Activated B cell treated with CpG ODN at 0.5 μM for 24 hours (primary cell): ENCODE data around the gene FOXM1. TPM values are rescaled to one million over a fixed set of nuclear protein-coding genes. Genes with fewer than 3 reads are reported as not detected.

Experiments
- ATAC-seq: fragments of 200-7000 bp; cut with Tn5 transposase; one replicate; pipeline ENCODE4 v1.10.0; 2021; ENCODE audit warnings: low read depth, mild to moderate bottlenecking, moderate library complexity
- CTCF ChIA-PET: fragments of 350-600 bp; sonication (Branson Sonifier 250); formaldehyde crosslinking; loops from one replicate; lab custom pipeline; 2021; ENCODE audit warnings: antibody characterized with exemption; lab: Charles Lee
- POLR2A ChIA-PET: fragments of 350-600 bp; sonication (Branson Sonifier 250); formaldehyde crosslinking; loops from one replicate; lab custom pipeline; 2021; ENCODE audit warnings: antibody characterized with exemption; lab: Charles Lee
- DNase-seq: peaks from one replicate; pipeline ENCODE4 v3.0.0; 2022
- H3K27ac Mint-ChIP-seq: one replicate; pipeline ENCODE4 v1.8.0; 2020; ENCODE audit warnings: mixed read lengths
- H3K27me3 Mint-ChIP-seq: one replicate; pipeline ENCODE4 v1.8.0; 2021; ENCODE audit warnings: mixed read lengths
- H3K36me3 Mint-ChIP-seq: one replicate; pipeline ENCODE4 v1.8.0; 2021; ENCODE audit warnings: low read depth, mixed read lengths
- H3K4me1 Mint-ChIP-seq: one replicate; pipeline ENCODE4 v1.8.0; 2021; ENCODE audit warnings: mixed read lengths
- H3K4me3 Mint-ChIP-seq: one replicate; pipeline ENCODE4 v1.8.0; 2020; ENCODE audit warnings: mild to moderate bottlenecking, mixed read lengths
- H3K9me3 Mint-ChIP-seq: one replicate; pipeline ENCODE4 v1.8.0; 2020; ENCODE audit warnings: mixed read lengths
- intact Hi-C: fragments of 100-400 bp; cut with micrococcal nuclease; formaldehyde crosslinking; loops from one replicate; pipeline ENCODE4 v1.15.1; 2024
- total RNA-seq: library from RNA; stranded (reverse); gene quantifications from 2 replicates; pipeline ENCODE4 v1.2.3, GENCODE V29; 2022
- TF ChIP-seq, protein P1 (sequence below): fragments of 200-600 bp; IDR thresholded peaks from one replicate; pipeline ENCODE4 v1.8.0; 2022; ENCODE audit warnings: antibody characterized with exemption, mild to moderate bottlenecking

FOXM1 gene
- total RNA-seq, 1 donor from 2014 or later, result 2.8 TPM

GRCh38 chr12:2820432-2820831 lies 56.5 kb downstream of the FOXM1 start:
- TF ChIP-seq, protein P1, sequence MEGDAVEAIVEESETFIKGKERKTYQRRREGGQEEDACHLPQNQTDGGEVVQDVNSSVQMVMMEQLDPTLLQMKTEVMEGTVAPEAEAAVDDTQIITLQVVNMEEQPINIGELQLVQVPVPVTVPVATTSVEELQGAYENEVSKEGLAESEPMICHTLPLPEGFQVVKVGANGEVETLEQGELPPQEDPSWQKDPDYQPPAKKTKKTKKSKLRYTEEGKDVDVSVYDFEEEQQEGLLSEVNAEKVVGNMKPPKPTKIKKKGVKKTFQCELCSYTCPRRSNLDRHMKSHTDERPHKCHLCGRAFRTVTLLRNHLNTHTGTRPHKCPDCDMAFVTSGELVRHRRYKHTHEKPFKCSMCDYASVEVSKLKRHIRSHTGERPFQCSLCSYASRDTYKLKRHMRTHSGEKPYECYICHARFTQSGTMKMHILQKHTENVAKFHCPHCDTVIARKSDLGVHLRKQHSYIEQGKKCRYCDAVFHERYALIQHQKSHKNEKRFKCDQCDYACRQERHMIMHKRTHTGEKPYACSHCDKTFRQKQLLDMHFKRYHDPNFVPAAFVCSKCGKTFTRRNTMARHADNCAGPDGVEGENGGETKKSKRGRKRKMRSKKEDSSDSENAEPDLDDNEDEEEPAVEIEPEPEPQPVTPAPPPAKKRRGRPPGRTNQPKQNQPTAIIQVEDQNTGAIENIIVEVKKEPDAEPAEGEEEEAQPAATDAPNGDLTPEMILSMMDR, result no peak
- no peak overlapping the region for H3K4me3 Mint-ChIP-seq
- H3K27ac Mint-ChIP-seq, result no peak overlapping the region

GRCh38 chr12:2819810-2820209 lies 57.2 kb downstream of the FOXM1 start:
- POLR2A ChIA-PET, result interaction anchor here (0.6 kb wide), 2 partner anchors 25 to 42 kb away, joined by 4 to 5 read pairs; partner anchors contain the start of gene FKBP4
- H3K4me1 Mint-ChIP-seq, result peaks cover 6% of the 10 kb centered on the region
- TF ChIP-seq, protein P1, result no peak
- ATAC-seq, result no peak
- H3K9me3 Mint-ChIP-seq, result no peaks in the 10 kb centered on the region
- H3K27me3 Mint-ChIP-seq, result no peaks in the 10 kb centered on the region
- intact Hi-C loops, result no loop called here
- H3K36me3 Mint-ChIP-seq, result peaks cover 79% of the 10 kb centered on the region
- H3K27ac Mint-ChIP-seq, result no peak overlapping the region
- no peak overlapping the region for H3K4me3 Mint-ChIP-seq
- CTCF ChIA-PET, result no interaction called here
- DNase-seq, result no peak

More at GRCh38 chr12:2820432-2820831, 56.5 kb downstream of the FOXM1 start:
- Mint-ChIP-seq H3K4me1 (peaks cover 5% of the 10 kb centered on the region), H3K27me3 (no peaks in the 10 kb centered on the region), H3K36me3 (peaks cover 83% of the 10 kb centered on the region), H3K9me3 (no peaks in the 10 kb centered on the region)
- no peak for ATAC-seq
- ChIA-PET CTCF (no interaction called here), POLR2A (interaction anchor here (0.6 kb wide), 2 partner anchors 26 to 42 kb away, joined by 4 to 5 read pairs; partner anchors contain the start of gene FKBP4)
- intact Hi-C loops, result no loop called here
- DNase-seq, result no peak

DNA sequence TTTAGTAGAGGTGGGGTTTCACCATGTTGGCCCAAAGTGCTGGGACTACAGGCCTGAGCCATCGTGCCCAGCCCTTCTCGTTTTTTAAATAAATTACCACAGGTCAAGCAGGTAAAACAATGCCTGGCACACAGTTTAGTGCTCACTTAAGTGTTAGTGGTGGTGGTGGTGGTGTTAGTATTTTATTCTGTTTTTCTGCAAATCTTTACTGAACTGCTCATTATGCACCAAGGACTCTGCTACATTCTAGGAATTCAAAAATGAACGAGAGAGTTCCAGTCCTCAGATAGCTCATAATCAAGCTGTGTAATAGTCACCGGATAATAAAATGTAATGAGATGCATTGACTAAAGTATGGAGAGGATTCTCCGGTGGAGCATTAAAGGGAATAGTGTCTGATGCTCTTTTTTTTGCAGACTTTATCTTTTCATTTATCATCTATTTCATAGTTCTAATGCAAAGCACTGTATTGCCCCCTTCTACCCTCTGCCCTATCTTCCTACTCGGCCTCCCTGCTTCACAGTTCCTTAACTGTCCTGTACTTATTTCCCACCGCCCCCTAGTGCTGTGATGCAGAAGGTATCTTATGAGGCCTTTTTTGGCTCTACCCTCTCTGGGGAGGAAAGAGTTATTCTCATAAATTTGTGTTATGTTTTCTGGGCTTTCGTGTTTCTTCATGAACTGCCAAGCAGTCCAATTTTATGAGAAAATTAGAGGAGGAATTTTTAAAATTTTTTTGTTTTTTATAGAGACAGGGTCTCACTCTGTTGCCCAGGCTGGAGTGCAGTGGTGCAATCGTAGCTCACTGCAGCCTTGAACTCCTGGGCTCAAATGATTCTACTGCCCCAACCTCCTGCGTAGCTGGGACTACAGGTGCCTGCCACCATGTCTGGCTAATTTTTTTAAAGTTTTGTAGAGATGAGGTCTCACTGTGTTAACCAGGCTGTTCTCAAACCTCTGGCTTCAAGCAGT lies 63.5 kb downstream of the FOXM1 start:
- no peak for DNase-seq
- TF ChIP-seq, protein P1, result peak; percentile 26
- CTCF ChIA-PET, result interaction anchor here (0.7 to 1.2 kb wide), 3 partner anchors 13 to 130 kb away, joined by 3 read pairs; no protein-coding TSS in a partner anchor
- Mint-ChIP-seq H3K4me3 (peak overlapping the region; percentile 100), H3K9me3 (no peaks in the 10 kb centered on the region), H3K27me3 (no peaks in the 10 kb centered on the region), H3K27ac (peak overlapping the region; percentile 99), H3K4me1 (peaks cover 36% of the 10 kb centered on the region), H3K36me3 (peaks cover 34% of the 10 kb centered on the region)
- POLR2A ChIA-PET, result interaction anchor here (0.8 to 2.9 kb wide), 4 partner anchors 18 to 123 kb away, joined by 3 to 36 read pairs (median 8); partner anchors contain the start of genes FKBP4 and TULP3
- peak; percentile 13 for ATAC-seq
- intact Hi-C loops, result loop anchor here (1.0 kb wide), 2 partner anchors 77 to 130 kb away; partner anchors contain the start of gene TULP3

DNA sequence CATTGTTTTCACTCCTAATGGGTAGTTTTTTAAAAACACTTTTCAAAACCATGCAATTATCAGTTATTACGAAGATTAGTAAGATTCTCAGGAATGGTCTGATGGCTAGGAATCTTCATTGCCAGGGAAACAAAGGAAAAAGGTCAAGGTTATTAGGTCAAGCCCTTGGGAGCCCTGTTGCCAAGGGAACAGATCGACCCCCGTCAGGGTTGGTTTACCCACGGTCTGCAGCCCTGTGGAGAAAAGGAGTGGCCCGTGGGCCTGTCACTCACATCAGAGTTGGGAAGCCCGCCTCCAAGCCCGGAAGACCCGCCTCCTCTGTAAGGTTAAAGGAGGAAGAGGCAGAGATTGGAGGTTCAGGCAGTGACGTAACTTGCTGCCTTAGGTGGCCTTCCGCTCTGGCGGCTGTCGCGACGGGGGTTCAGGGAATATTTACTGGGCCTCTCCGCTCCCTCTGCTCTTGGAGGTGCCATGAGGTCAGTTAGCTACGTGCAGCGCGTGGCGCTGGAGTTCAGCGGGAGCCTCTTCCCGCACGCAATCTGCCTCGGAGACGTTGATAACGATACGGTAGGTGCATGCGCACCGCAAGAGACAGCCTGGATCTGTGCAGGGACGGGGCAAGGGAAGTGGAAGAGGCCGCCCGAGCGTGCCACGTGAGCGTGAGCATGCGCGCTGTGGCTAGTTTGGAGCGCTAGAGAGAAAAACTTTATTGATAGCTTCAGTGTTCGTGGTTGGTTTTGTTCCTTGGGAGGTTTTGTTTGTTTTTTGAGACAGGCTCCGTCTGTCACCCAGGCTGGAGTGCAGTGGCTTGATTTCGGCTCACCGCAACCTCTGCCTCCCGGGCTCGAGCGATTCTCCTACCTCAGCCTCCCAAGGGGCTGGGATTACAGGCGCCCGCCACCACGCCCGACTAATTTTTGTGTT lies 64.4 kb downstream of the FOXM1 start, which contains the start of gene ITFG2:
Gene ITFG2 (plus strand): TSS at position 379 of the 924 bp plus-strand sequence. CDS start 93 bp downstream, at position 472.
- H3K4me1 Mint-ChIP-seq, result peaks cover 33% of the 10 kb centered on the region
- CTCF ChIA-PET, result interaction anchor here (1.0 kb wide), 1 partner anchor 129 kb away, joined by 3 read pairs; no protein-coding TSS in a partner anchor
- peak; percentile 88 for DNase-seq
- ATAC-seq, result peak; percentile 95
- no peaks in the 10 kb centered on the region for H3K9me3 Mint-ChIP-seq
- H3K4me3 Mint-ChIP-seq, result peak within 1 kb of the TSS; percentile 100
- TF ChIP-seq, protein P1, result no peak
- H3K27me3 Mint-ChIP-seq, result no peaks in the 10 kb centered on the region
- H3K27ac Mint-ChIP-seq, result peak within 1 kb of the TSS; percentile 99
- H3K36me3 Mint-ChIP-seq, result peaks cover 25% of the 10 kb centered on the region
- POLR2A ChIA-PET, result interaction anchor here (0.6 to 2.9 kb wide), 5 partner anchors 14 to 122 kb away, joined by 3 to 36 read pairs (median 8); partner anchors contain the start of genes FKBP4 and TULP3
- intact Hi-C loops, result loop anchor here (1.0 kb wide), 6 partner anchors 17 to 808 kb away; partner anchors contain the start of genes DCP1B, FOXM1, RHNO1 and TULP3
